Measurements from ENCODE around the gene PDE11A.

- TF ChIP-seq EZH2 (IDR thresholded peaks at IDR 0.05; ENCODE audit: insufficient read depth, poor library complexity, severe bottlenecking) (no peak), EZH2phosphoT487 (IDR thresholded peaks at IDR 0.05; ENCODE audit: insufficient read depth, low read depth) (no peak)
Observed at GRCh38 chr2:177639262-177639914, 433.2 kb downstream of the PDE11A start.

Measured in GM23248 (cell line).